Gastroesophageal sphincter (tissue), 4 donors: ENCODE measurements around the gene PODN. TPM values are rescaled to one million over a fixed set of nuclear protein-coding genes. Genes with fewer than 3 reads are reported as not detected.

Source experiments
- ATAC-seq: fragments of 150-250 bp; one replicate; pipeline ENCODE4 v1.9.1; 2016; ENCODE audit warnings: mild to moderate bottlenecking, moderate library complexity
- H3K27ac ChIP-seq, 4 donors: fragments of 200-600 bp; sonication (generic) in 3 of 4; 1 replicate in 3 of 4; 2 replicates in 1 of 4; pipeline ENCODE4 v1.5.1; 2016 to 2019
- H3K27me3 ChIP-seq: fragments of 200-600 bp; sonication (generic); one replicate; pipeline ENCODE4 v1.5.1; 2019
- H3K36me3 ChIP-seq, 2 donors: fragments of 200-600 bp; sonication (generic); one replicate each; pipeline ENCODE4 v1.5.1; 2019; ENCODE audit warnings: control low read depth in 1 of 2
- H3K4me1 ChIP-seq, 3 donors: fragments of 200-600 bp; sonication (generic); 1 replicate in 2 of 3; 2 replicates in 1 of 3; pipeline ENCODE4 v1.5.1; 2016 to 2019; ENCODE audit warnings: control low read depth in 2 of 3
- H3K4me3 ChIP-seq, 2 donors: fragments of 200-600 bp; sonication (generic); one replicate each; pipeline ENCODE4 v1.5.1; 2019; ENCODE audit warnings: mild to moderate bottlenecking in 1 of 2, moderate library complexity in 1 of 2
- H3K9me3 ChIP-seq, 3 donors: fragments of 200-600 bp; sonication (generic); one replicate each; pipeline ENCODE4 v1.5.1; 2017 to 2019; ENCODE audit warnings: control low read depth in 2 of 3
- CTCF ChIP-seq, 4 experiments: fragments of 200-600 bp in 2 of 4; fragments of 450-650 bp in 2 of 4; sonication (generic) in 1 of 4; IDR thresholded peaks; one replicate each; pipeline ENCODE4 v1.5.1; 2017 to 2019; ENCODE audit warnings: antibody characterized with exemption in 4 of 4, mild to moderate bottlenecking in 2 of 4, moderate library complexity in 2 of 4
- EP300 ChIP-seq: sonication (generic); formaldehyde crosslinking; IDR thresholded peaks from one replicate; pipeline ENCODE4 v1.6.1; 2017; ENCODE audit warnings: antibody characterized with exemption, mild to moderate bottlenecking
- POLR2A ChIP-seq, 2 donors: fragments of 450-650 bp; IDR thresholded peaks; one replicate each; pipeline ENCODE4 v1.6.1; 2017; ENCODE audit warnings: antibody characterized with exemption in 2 of 2, mild to moderate bottlenecking in 2 of 2, moderate library complexity in 1 of 2
- POLR2AphosphoS5 ChIP-seq: sonication (generic); formaldehyde crosslinking; IDR thresholded peaks from one replicate; pipeline ENCODE4 v1.6.1; 2017; ENCODE audit warnings: antibody characterized with exemption
- WGBS, 2 donors: methylation state at CpG; one replicate each; pipeline ENCODE4 v1.1.5; 2018; ENCODE audit warnings: low coverage in 1 of 2; 5-methylcytosine and 5-hydroxymethylcytosine counted together
- total RNA-seq, 4 donors: library from RNA; depleted of rRNA; stranded (reverse); fragments of >200 nt; gene quantifications; one replicate each; pipeline ENCODE4 v1.1.0, GENCODE V29; 2016

PODN gene
- total RNA-seq, 4 donors from 2014 or later, result 60.4 to 170 (median 125) TPM

DNA sequence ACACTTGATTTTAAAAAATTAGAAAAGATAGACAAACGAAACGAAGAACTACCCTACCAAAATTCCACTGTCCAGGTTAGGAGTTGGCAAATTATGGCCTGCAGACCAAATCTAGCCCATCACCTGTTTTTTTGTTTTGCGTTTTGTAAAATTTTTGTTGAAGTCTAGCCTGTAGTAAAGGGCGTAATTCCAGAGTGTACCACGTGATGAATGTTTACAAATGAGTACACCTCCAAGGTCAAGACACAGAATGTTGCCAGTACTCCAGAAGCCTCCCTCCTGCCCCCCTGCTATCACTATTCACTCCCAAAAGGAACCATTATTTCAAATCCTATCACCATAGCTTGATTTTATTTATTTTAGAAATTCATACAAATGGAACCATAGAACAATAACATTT, 17.1 kb upstream of the PODN start:
- ATAC-seq, result no peak
- no peak overlapping the region for H3K27ac ChIP-seq
- H3K4me3 ChIP-seq, result no peak overlapping the region
- WGBS, 2 donors, result 83 to 85% methylated on average over 5 of the region's 5 CpGs
- H3K36me3 ChIP-seq, result peaks cover 0 to 39% of the 10 kb centered on the region in 2 donors
- peaks cover 0 to 34% (median 0%) of the 10 kb centered on the region in 3 donors for H3K4me1 ChIP-seq
- H3K9me3 ChIP-seq, result no peaks in the 10 kb centered on the region
- H3K27me3 ChIP-seq, result no peaks in the 10 kb centered on the region
- no peak for TF ChIP-seq CTCF (IDR thresholded peaks at IDR 0.05)
- no peak for TF ChIP-seq POLR2AphosphoS5
- TF ChIP-seq EP300, result no peak
- TF ChIP-seq POLR2A (IDR thresholded peaks at IDR 0.05), result no peak

DNA sequence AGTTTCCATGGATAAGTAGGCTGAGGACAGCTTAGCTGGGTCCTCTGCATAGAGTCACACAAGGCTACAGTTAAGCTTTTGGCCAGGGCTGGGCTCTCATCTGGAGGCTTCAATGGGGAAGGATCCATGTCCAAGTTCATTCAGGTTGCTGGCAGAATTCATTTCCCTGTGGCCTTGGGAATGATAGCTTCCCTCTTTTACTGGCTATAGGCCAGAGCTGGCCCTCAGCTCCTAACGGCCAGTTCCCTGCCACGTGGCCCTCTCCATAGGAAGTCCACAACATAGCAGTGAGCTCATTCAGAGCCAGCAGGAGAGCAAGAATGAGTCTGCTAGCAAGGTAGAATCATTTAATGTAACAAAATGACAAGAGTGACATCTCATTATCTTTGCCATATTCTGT, 15.1 kb upstream of the PODN start:
- peak; percentile 22 for ATAC-seq
- TF ChIP-seq POLR2A (IDR thresholded peaks at IDR 0.05) (no peak), EP300 (no peak), POLR2AphosphoS5 (no peak), CTCF (IDR thresholded peaks at IDR 0.05) (no peak)

DNA sequence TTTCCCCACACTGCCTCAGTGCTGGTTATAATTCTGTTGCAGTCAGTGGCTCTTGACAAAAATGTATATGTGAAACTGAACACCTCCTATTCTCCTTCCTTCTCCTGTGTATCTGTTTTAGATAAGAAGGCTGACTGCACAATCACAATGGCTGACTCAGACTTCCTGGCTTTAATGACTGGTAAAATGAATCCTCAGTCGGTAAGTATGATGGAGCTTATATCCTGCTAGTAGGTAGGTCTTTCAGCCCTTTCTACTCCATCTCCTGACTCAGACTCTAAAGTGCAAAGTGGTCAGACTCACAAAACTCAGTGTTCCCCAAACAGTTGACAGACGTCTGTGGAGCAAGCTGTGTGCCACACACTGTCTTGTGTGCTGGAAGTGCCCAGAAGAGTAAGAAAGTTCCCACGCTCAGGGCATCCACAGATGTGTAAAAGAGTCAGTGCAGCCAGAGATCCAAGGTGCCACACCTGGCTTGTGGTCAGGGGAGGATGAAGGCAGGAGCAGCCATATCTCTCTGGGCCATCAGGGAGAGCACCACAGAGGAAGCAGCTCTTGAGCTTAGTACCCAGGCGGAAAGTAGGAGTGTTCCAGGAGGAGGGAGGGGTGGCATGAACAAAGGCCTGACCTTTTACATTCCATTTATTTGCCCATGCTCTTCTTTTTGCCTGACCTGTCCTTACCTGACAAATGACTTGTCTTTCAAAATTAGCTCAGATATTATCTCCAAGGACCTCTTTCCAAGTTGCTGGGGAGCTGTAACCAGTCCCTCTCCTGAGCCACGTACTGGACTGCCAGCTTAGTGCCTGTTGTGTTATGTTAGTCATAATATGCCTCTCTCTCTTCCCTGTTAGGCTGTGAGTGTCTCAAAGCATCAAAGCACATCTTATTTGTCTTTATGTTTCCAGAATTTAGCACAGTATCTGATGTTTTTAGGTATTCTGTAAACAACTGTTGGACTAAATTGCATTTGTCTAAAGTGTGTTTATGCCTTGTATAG, 14.0 kb upstream of the PODN start:
- TF ChIP-seq POLR2AphosphoS5 (peak; percentile 25), EP300 (no peak)
- Histone ChIP-seq H3K27ac (no peak overlapping the region), H3K4me1 (peaks cover 0 to 43% (median 0%) of the 10 kb centered on the region in 3 donors), H3K9me3 (no peaks in the 10 kb centered on the region), H3K27me3 (no peaks in the 10 kb centered on the region), H3K36me3 (peaks cover 0 to 47% of the 10 kb centered on the region in 2 donors), H3K4me3 (no peak overlapping the region)
- no peak for ATAC-seq
- WGBS, 2 donors, result 58 to 89% methylated on average over 4 of the region's 5 CpGs

More for the DNA sequence above, 15.1 kb upstream of the PODN start:
- no peak overlapping the region for H3K27ac ChIP-seq
- H3K4me3 ChIP-seq, result no peak overlapping the region
- H3K27me3 ChIP-seq, result no peaks in the 10 kb centered on the region
- peaks cover 0 to 43% (median 0%) of the 10 kb centered on the region in 3 donors for H3K4me1 ChIP-seq
- WGBS, 2 donors, result 20% methylated on average over 1 of the region's 2 CpGs; no CpG with 5 or more reads in 1 of the 2 donors
- no peaks in the 10 kb centered on the region for H3K9me3 ChIP-seq
- H3K36me3 ChIP-seq, result peaks cover 0 to 37% of the 10 kb centered on the region in 2 donors

- WGBS, 2 donors, result 45 to 67% methylated on average over 3 of the region's 3 CpGs
- no peaks in the 10 kb centered on the region for H3K9me3 ChIP-seq
- H3K27me3 ChIP-seq, result no peaks in the 10 kb centered on the region
- H3K4me1 ChIP-seq, result peaks cover 0 to 43% (median 0%) of the 10 kb centered on the region in 3 donors
- peaks cover 0 to 57% of the 10 kb centered on the region in 2 donors for H3K36me3 ChIP-seq
- peak overlapping the region in 1 of 4 donors; percentile 14 for H3K27ac ChIP-seq
- H3K4me3 ChIP-seq, result no peak overlapping the region
- TF ChIP-seq CTCF (IDR thresholded peaks at IDR 0.05) (no peak), POLR2A (IDR thresholded peaks at IDR 0.05) (no peak), POLR2AphosphoS5 (no peak), EP300 (no peak)
- ATAC-seq, result no peak
Observed at GRCh38 chr1:53048960-53049573, 12.9 kb upstream of the PODN start.

- no peak for ATAC-seq
Observed at GRCh38 chr1:53049574-53049967, 12.4 kb upstream of the PODN start.

More at GRCh38 chr1:53049574-53049967, 12.4 kb upstream of the PODN start:
- 63 to 77% methylated on average over 3 of the region's 3 CpGs for WGBS, 2 donors
- TF ChIP-seq CTCF (IDR thresholded peaks at IDR 0.05) (no peak), POLR2A (IDR thresholded peaks at IDR 0.05) (no peak), EP300 (no peak), POLR2AphosphoS5 (no peak)
- Histone ChIP-seq H3K27me3 (no peaks in the 10 kb centered on the region), H3K4me1 (peaks cover 0 to 43% (median 0%) of the 10 kb centered on the region in 3 donors), H3K4me3 (no peak overlapping the region), H3K9me3 (no peaks in the 10 kb centered on the region), H3K27ac (peak overlapping the region in 1 of 4 donors; percentile 14), H3K36me3 (peaks cover 0 to 57% of the 10 kb centered on the region in 2 donors)
